ENCODE data around the gene HBD.

GRCh38 chr11:5242208-5242607 lies 7.9 kb upstream of the HBD start:
- no peak for TF ChIP-seq POLR2A (IDR thresholded peaks at IDR 0.05; ENCODE audit: low read depth, low read length)
- TF ChIP-seq TAF1 (IDR thresholded peaks at IDR 0.05; ENCODE audit: borderline replicate concordance, low read depth, low read length): no peak
